ENCODE results near the gene HSF5. TPM values are rescaled to one million over a fixed set of nuclear protein-coding genes. Genes with fewer than 3 reads are reported as not detected.

The HSF5 gene
- total RNA-seq, 2 experiments from 2014 or later = 0.22 TPM; not detected in 1

DNA sequence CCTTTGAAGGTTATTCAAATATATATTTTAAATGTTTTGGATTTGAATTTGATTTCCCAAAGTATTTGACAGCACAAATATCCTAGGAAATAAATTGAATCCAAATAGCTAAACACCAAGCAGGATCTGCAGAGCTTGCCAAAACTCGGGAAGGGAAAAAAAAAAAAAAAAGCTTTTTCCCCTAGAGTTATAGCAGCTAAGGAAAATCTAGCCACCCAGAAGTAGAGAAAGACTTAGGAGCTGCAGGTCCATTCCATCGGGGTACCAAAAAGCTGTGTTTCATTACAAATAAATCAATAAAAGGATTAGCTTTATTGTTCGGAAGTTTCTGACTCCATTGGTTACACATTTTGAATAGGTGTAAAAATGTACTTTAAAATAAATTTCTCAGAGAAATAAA lies 19.3 kb downstream of the HSF5 start:
- DNase-seq (ENCODE audit: low spot score) = no peak
- H4K20me1 ChIP-seq (ENCODE audit: insufficient read depth, low read length) = no peaks in the 10 kb centered on the region
- 0 out of 2 replicates have a peak, but pooled peaks have one; percentile 10 for TF ChIP-seq EZH2phosphoT487 (IDR thresholded peaks at IDR 0.05; ENCODE audit: borderline replicate concordance, low read depth, low read length)
- TF ChIP-seq, protein P1, sequence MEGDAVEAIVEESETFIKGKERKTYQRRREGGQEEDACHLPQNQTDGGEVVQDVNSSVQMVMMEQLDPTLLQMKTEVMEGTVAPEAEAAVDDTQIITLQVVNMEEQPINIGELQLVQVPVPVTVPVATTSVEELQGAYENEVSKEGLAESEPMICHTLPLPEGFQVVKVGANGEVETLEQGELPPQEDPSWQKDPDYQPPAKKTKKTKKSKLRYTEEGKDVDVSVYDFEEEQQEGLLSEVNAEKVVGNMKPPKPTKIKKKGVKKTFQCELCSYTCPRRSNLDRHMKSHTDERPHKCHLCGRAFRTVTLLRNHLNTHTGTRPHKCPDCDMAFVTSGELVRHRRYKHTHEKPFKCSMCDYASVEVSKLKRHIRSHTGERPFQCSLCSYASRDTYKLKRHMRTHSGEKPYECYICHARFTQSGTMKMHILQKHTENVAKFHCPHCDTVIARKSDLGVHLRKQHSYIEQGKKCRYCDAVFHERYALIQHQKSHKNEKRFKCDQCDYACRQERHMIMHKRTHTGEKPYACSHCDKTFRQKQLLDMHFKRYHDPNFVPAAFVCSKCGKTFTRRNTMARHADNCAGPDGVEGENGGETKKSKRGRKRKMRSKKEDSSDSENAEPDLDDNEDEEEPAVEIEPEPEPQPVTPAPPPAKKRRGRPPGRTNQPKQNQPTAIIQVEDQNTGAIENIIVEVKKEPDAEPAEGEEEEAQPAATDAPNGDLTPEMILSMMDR (conservative IDR thresholded peaks at IDR 0.05; ENCODE audit: low read length) = no peak
- no peaks in the 10 kb centered on the region for H3K9me2 ChIP-seq (ENCODE audit: insufficient read depth, low read length)
- no peak overlapping the region for H3K4me3 ChIP-seq (ENCODE audit: low read depth, low read length, poor library complexity, severe bottlenecking)
- H3K4me1 ChIP-seq (ENCODE audit: insufficient read depth, low read length, poor library complexity, severe bottlenecking) = no peaks in the 10 kb centered on the region
- intact Hi-C loops (cut with micrococcal nuclease; ENCODE audit: unreplicated experiment) = no loop called here
- H2AFZ ChIP-seq (ENCODE audit: low read length) = no peak overlapping the region
- ChIA-PET POLR2A (interaction anchor here (0.7 kb wide), 1 partner anchor 289 kb away, joined by 4 read pairs; no protein-coding TSS in a partner anchor), CTCF (ENCODE audit: unreplicated experiment) (no interaction called here)
- no peaks in the 10 kb centered on the region for H3K9me3 ChIP-seq (ENCODE audit: low read length)
- H3K27ac ChIP-seq (ENCODE audit: low read depth, low read length, poor library complexity, severe bottlenecking) = no peak overlapping the region
- H3K4me2 ChIP-seq (ENCODE audit: low read length) = no peak overlapping the region
- H3K79me2 ChIP-seq (ENCODE audit: insufficient read depth, low read depth, low read length) = no peaks in the 10 kb centered on the region
- no peaks in the 10 kb centered on the region for H3K36me3 ChIP-seq (ENCODE audit: insufficient read depth, low read length)
- no TSS peak for BruUV-seq (replicated peaks)

DNA sequence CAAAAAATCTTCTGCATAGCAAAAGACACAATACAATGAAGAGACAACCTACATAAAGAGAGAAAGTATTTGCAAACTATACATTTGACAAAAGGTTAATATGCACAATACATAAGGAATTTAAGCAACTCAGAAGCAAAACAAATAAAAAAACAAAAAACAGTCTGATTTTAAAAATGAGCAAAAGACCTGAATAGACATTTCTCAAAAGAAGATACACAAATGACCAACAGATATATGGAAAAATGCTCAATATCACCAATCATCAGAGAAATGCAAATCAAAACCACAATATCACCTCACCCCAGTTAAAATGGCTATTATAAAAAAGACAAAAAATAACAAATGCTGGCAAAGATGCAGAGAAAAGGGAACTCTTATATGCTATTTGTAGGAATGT lies 32.7 kb downstream of the HSF5 start:
- no peaks in the 10 kb centered on the region for H3K4me1 ChIP-seq (ENCODE audit: insufficient read depth, low read length, poor library complexity, severe bottlenecking)
- H3K27ac ChIP-seq (ENCODE audit: low read depth, low read length, poor library complexity, severe bottlenecking) = no peak overlapping the region
- no TSS peak for BruUV-seq (replicated peaks)
- CTCF ChIA-PET (ENCODE audit: unreplicated experiment) = no interaction called here
- no peak for DNase-seq (ENCODE audit: low spot score)
- TF ChIP-seq, protein P1 (conservative IDR thresholded peaks at IDR 0.05; ENCODE audit: low read length) = no peak
- TF ChIP-seq EZH2phosphoT487 (IDR thresholded peaks at IDR 0.05; ENCODE audit: borderline replicate concordance, low read depth, low read length) = no peak
- POLR2A ChIA-PET = no interaction called here
- no peaks in the 10 kb centered on the region for H3K36me3 ChIP-seq (ENCODE audit: insufficient read depth, low read length)
- H3K9me2 ChIP-seq (ENCODE audit: insufficient read depth, low read length) = no peaks in the 10 kb centered on the region
- no peaks in the 10 kb centered on the region for H3K9me3 ChIP-seq (ENCODE audit: low read length)
- H2AFZ ChIP-seq (ENCODE audit: low read length) = no peak overlapping the region
- H3K4me2 ChIP-seq (ENCODE audit: low read length) = no peak overlapping the region
- intact Hi-C loops (cut with micrococcal nuclease; ENCODE audit: unreplicated experiment) = no loop called here
- H4K20me1 ChIP-seq (ENCODE audit: insufficient read depth, low read length) = no peaks in the 10 kb centered on the region
- no peaks in the 10 kb centered on the region for H3K79me2 ChIP-seq (ENCODE audit: insufficient read depth, low read depth, low read length)
- H3K4me3 ChIP-seq (ENCODE audit: low read depth, low read length, poor library complexity, severe bottlenecking) = no peak overlapping the region

- TF ChIP-seq, protein P1 (conservative IDR thresholded peaks at IDR 0.05; ENCODE audit: low read length) = no peak
- no peak for TF ChIP-seq EZH2phosphoT487 (IDR thresholded peaks at IDR 0.05; ENCODE audit: borderline replicate concordance, low read depth, low read length)
- ChIA-PET POLR2A (no interaction called here), CTCF (ENCODE audit: unreplicated experiment) (no interaction called here)
- Histone ChIP-seq H3K4me2 (ENCODE audit: low read length) (no peak overlapping the region), H3K27ac (ENCODE audit: low read depth, low read length, poor library complexity, severe bottlenecking) (no peak overlapping the region), H3K36me3 (ENCODE audit: insufficient read depth, low read length) (no peaks in the 10 kb centered on the region), H3K9me3 (ENCODE audit: low read length) (no peaks in the 10 kb centered on the region), H3K4me3 (ENCODE audit: low read depth, low read length, poor library complexity, severe bottlenecking) (no peak overlapping the region), H4K20me1 (ENCODE audit: insufficient read depth, low read length) (no peaks in the 10 kb centered on the region), H3K9me2 (ENCODE audit: insufficient read depth, low read length) (no peaks in the 10 kb centered on the region), H2AFZ (ENCODE audit: low read length) (no peak overlapping the region), H3K4me1 (ENCODE audit: insufficient read depth, low read length, poor library complexity, severe bottlenecking) (no peaks in the 10 kb centered on the region), H3K79me2 (ENCODE audit: insufficient read depth, low read depth, low read length) (no peaks in the 10 kb centered on the region)
- intact Hi-C loops (cut with micrococcal nuclease; ENCODE audit: unreplicated experiment) = no loop called here
- BruUV-seq (replicated peaks) = no TSS peak
- no peak for DNase-seq (ENCODE audit: low spot score)
Measured at GRCh38 chr17:58452738-58453137, 35.5 kb downstream of the HSF5 start.
